Tibial artery (tissue), 4 donors: ENCODE results near the gene TSC1.

Experiments
- DNase-seq, 2 donors: peaks; one replicate each; pipeline ENCODE4 v3.0.0-alpha.2; 2019
- H3K27ac ChIP-seq, 2 donors: fragments of 200-600 bp; sonication (generic) in 1 of 2; 1 replicate in 1 of 2; 2 replicates in 1 of 2; pipeline ENCODE4 v1.5.1; 2018 to 2019; ENCODE audit warnings: mild to moderate bottlenecking in 1 of 2
- H3K27me3 ChIP-seq, 2 donors: fragments of 200-600 bp; sonication (generic) in 1 of 2; one replicate each; pipeline versions ENCODE4 v1.5.1 to v1.6.0; 2016 to 2019
- H3K36me3 ChIP-seq, 3 donors: fragments of 200-600 bp; sonication (generic) in 2 of 3; one replicate each; pipeline ENCODE4 v1.5.1; 2016 to 2019; ENCODE audit warnings: mild to moderate bottlenecking in 2 of 3
- H3K4me1 ChIP-seq, 4 donors: fragments of 200-600 bp; sonication (generic) in 2 of 4; 1 replicate in 3 of 4; 2 replicates in 1 of 4; pipeline ENCODE4 v1.5.1; 2016 to 2019
- H3K4me3 ChIP-seq, 2 donors: fragments of 200-600 bp; sonication (generic) in 1 of 2; 1 replicate in 1 of 2; 2 replicates in 1 of 2; pipeline ENCODE4 v1.5.1; 2018 to 2019; ENCODE audit warnings: mild to moderate bottlenecking in 2 of 2
- H3K9me3 ChIP-seq, 3 donors: fragments of 200-600 bp; sonication (generic) in 1 of 3; one replicate each; pipeline ENCODE4 v1.5.1; 2016 to 2019
- CTCF ChIP-seq, 2 experiments: fragments of 200-600 bp in 1 of 2; fragments of 450-650 bp in 1 of 2; IDR thresholded peaks; one replicate each; pipeline ENCODE4 v1.5.1; 2017 to 2019; ENCODE audit warnings: antibody characterized with exemption in 2 of 2, mild to moderate bottlenecking in 1 of 2, moderate library complexity in 1 of 2
- intact Hi-C: fragments of 100-400 bp; cut with DNase I; formaldehyde crosslinking; loops from one replicate; pipeline ENCODE4 v1.15.0; 2023; ENCODE audit warnings: low total_unique reads

TSC1 gene

GRCh38 chr9:132943651-132944293, 644 bp downstream of the TSC1 start:
- H3K27me3 ChIP-seq = no peaks in the 10 kb centered on the region
- H3K9me3 ChIP-seq = no peaks in the 10 kb centered on the region
- peak overlapping the region; percentile 94 to 95 for H3K27ac ChIP-seq
- H3K36me3 ChIP-seq = no peaks in the 10 kb centered on the region
- intact Hi-C loops = loop anchor here (10.0 kb wide), 1 partner anchor 69 kb away; the partner anchor contains the start of genes AK8 and SPACA9
- TF ChIP-seq CTCF (IDR thresholded peaks at IDR 0.05) = no peak
- peak overlapping the region; percentile 88 to 99 for H3K4me3 ChIP-seq
- peaks cover 0 to 22% (median 18%) of the 10 kb centered on the region in 4 donors for H3K4me1 ChIP-seq
- DNase-seq = no peak

- peaks cover 0 to 22% (median 18%) of the 10 kb centered on the region in 4 donors for H3K4me1 ChIP-seq
- intact Hi-C loops = loop anchor here (10.0 kb wide), 1 partner anchor 68 kb away; the partner anchor contains the start of genes AK8 and SPACA9
- H3K9me3 ChIP-seq = no peaks in the 10 kb centered on the region
- peak overlapping the region in 1 of 2 donors; percentile 99 for H3K4me3 ChIP-seq
- H3K36me3 ChIP-seq = no peaks in the 10 kb centered on the region
- no peak for DNase-seq
- H3K27ac ChIP-seq = no peak overlapping the region
- TF ChIP-seq CTCF (IDR thresholded peaks at IDR 0.05) = no peak
- no peaks in the 10 kb centered on the region for H3K27me3 ChIP-seq
Measured at GRCh38 chr9:132942541-132943182, 1.8 kb downstream of the TSC1 start.

- Histone ChIP-seq H3K27me3 (no peaks in the 10 kb centered on the region), H3K4me3 (no peak overlapping the region), H3K4me1 (peaks cover 0 to 16% (median 15%) of the 10 kb centered on the region in 4 donors), H3K36me3 (peaks cover 0 to 9% (median 9%) of the 10 kb centered on the region in 3 donors), H3K27ac (no peak overlapping the region), H3K9me3 (no peaks in the 10 kb centered on the region)
- intact Hi-C loops = no loop called here
- no peak for TF ChIP-seq CTCF (IDR thresholded peaks at IDR 0.05)
- no peak for DNase-seq
Measured at GRCh38 chr9:132939169-132939568, 5.2 kb downstream of the TSC1 start.

GRCh38 chr9:132937463-132937901, 6.9 kb downstream of the TSC1 start:
- H3K27ac ChIP-seq = no peak overlapping the region
- H3K4me1 ChIP-seq = peaks cover 0 to 3% (median 0%) of the 10 kb centered on the region in 4 donors
- H3K9me3 ChIP-seq = no peaks in the 10 kb centered on the region
- no peaks in the 10 kb centered on the region for H3K27me3 ChIP-seq
- DNase-seq = no peak
- TF ChIP-seq CTCF (IDR thresholded peaks at IDR 0.05) = no peak
- H3K4me3 ChIP-seq = no peak overlapping the region
- peaks cover 0 to 22% (median 11%) of the 10 kb centered on the region in 3 donors for H3K36me3 ChIP-seq
- intact Hi-C loops = no loop called here

- Histone ChIP-seq H3K27me3 (no peaks in the 10 kb centered on the region), H3K4me1 (no peaks in the 10 kb centered on the region), H3K9me3 (no peaks in the 10 kb centered on the region), H3K36me3 (peaks cover 0 to 34% (median 18%) of the 10 kb centered on the region in 3 donors), H3K27ac (no peak overlapping the region), H3K4me3 (no peak overlapping the region)
- DNase-seq = no peak
- intact Hi-C loops = no loop called here
- no peak for TF ChIP-seq CTCF (IDR thresholded peaks at IDR 0.05)
Measured at GRCh38 chr9:132935026-132935425, 9.4 kb downstream of the TSC1 start.
